Measurements from ENCODE around the gene SALL4.

DNA sequence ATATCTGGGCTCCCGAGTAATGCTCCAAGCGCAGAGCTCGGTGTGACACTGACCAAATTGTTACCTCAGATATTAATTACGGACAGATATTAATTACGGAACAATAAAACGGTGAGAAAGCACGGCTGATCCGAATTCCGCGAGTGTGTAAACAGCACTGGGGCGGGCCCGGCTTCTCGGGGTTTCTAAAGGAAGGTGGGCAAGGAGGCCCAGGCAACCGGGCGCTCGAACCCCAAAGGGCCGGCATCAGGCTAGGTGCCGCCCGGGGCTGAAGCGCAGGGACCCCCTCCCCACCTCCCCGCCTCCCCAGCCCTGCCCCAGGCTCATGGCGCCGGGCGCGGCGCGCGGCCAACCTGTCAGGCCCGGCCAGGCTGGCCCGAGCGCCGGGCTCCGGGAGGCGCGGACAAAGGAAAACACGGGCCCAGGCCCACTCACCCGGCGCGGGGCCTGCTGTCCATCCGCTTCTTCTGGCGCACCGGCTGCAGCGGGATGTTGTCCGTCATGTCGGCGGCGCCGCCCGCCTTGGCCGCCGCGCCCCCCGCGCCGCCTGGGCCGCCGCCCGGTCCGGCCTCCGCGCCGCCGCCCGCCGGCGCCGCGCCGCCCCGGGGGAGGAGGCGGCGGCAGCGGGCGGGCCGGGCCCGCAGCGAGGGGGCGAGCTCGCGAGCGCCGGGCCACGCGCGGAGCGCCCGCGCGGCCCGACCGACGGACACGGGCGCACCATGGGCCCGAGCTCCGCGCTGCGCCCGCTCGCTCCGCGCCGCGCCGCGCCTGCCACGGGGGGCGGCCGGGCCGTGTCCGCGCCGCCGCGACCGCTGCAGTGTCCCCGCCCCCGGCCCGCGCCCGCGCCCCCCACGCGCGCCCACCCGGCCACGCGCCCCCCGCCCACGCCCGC, 34.2 kb downstream of the SALL4 start, which contains the start of gene ATP9A:
- TF ChIP-seq, protein P1, sequence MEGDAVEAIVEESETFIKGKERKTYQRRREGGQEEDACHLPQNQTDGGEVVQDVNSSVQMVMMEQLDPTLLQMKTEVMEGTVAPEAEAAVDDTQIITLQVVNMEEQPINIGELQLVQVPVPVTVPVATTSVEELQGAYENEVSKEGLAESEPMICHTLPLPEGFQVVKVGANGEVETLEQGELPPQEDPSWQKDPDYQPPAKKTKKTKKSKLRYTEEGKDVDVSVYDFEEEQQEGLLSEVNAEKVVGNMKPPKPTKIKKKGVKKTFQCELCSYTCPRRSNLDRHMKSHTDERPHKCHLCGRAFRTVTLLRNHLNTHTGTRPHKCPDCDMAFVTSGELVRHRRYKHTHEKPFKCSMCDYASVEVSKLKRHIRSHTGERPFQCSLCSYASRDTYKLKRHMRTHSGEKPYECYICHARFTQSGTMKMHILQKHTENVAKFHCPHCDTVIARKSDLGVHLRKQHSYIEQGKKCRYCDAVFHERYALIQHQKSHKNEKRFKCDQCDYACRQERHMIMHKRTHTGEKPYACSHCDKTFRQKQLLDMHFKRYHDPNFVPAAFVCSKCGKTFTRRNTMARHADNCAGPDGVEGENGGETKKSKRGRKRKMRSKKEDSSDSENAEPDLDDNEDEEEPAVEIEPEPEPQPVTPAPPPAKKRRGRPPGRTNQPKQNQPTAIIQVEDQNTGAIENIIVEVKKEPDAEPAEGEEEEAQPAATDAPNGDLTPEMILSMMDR (conservative IDR thresholded peaks at IDR 0.05; ENCODE audit: low read length), result no peak
- no peak for TF ChIP-seq EZH2phosphoT487 (IDR thresholded peaks at IDR 0.05; ENCODE audit: borderline replicate concordance)
